ENCODE data around the gene NUDT16L1. TPM values are rescaled to one million over a fixed set of nuclear protein-coding genes. Genes with fewer than 3 reads are reported as not detected.
A peak's percentile ranks its signal among the peaks of the same experiment; 100 is the strongest.

Gene NUDT16L1
- total RNA-seq, 1 donor from 2014 or later, result 51.7 TPM

DNA sequence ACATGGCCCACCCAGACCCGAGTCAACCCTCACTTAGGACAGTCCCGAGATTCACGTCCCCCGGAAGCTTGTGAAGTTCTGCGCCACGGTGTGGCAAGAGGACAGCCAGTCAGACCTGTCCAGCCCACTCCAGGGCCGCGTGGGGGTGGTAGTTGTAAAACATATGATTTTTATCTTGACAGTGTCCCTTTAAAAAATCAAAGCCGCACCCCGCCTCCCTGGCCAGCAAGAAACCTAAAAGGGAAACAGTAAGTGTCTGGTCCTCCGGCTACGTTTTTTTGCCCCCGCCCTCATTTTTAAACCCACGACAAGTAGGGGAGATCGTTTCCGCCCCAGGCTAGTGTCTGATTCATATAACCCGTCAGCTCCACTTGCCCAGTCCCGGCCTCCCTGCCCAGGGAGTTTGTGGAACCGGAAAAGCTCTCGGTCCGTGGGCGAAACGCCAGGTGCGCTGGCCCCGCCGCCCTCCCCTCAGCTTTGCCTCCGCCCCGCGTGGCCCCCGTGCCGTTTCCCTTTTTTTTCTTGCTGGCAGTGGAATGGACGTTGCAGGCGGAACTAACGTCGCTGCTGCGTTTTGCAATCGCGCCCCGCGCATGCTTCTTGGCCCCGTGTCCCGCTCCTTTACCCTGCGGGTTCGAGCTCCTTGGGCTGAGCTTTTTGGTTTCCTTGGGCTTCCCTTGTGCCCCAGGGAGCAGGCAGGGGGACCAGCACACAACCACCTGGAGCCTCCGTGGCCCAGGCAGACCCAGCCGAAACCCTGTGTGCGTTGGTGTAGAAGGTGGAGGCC is 13.3 kb upstream of the NUDT16L1 start:
- intact Hi-C loops (cut with micrococcal nuclease), result no loop called here
- peak; percentile 2 for ATAC-seq

DNA sequence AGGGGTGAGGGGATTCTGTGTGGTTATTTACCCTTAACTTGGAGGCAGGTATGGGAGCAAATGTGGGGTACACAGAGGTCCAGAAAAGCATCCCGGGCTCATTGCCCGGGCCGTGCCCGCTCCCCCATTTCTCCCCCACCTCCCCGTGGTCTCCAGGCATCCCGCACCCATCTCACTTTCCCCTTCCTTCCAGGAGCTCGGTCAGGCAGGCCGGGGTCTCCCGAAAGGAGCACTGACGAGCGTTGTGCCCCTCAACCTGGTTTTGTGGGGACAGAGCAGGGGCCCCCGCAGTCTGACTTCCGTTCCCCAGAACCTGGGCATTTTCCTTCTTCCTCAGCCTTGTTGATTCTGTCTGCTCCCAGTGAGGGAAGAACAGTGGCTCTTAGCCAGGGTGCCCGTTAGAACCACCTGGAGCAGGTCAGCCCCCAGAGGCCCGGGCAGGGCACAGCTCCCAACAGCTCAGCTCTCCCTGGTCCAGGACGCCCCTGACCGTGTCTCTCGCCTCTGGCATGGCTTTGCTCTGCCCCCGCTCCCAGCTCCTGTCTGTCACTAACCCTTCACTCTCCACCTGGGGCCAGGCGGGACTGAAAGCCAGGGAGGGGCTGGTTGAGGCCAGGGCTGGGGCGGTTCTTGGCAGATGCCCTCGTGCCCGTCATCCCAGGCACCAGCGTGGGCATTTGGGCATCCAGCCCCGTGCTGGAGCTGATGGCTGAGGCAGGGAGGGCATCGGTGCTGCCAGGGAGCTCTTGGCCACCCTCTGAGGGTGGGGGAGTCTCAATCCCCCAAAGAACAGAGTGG is 12.5 kb upstream of the NUDT16L1 start:
- ATAC-seq, result peak; percentile 66
- DNase-seq, result peak; percentile 88
- intact Hi-C loops (cut with micrococcal nuclease), result no loop called here

More for the DNA sequence above, 13.3 kb upstream of the NUDT16L1 start:
- DNase-seq, result peak; percentile 83

DNA sequence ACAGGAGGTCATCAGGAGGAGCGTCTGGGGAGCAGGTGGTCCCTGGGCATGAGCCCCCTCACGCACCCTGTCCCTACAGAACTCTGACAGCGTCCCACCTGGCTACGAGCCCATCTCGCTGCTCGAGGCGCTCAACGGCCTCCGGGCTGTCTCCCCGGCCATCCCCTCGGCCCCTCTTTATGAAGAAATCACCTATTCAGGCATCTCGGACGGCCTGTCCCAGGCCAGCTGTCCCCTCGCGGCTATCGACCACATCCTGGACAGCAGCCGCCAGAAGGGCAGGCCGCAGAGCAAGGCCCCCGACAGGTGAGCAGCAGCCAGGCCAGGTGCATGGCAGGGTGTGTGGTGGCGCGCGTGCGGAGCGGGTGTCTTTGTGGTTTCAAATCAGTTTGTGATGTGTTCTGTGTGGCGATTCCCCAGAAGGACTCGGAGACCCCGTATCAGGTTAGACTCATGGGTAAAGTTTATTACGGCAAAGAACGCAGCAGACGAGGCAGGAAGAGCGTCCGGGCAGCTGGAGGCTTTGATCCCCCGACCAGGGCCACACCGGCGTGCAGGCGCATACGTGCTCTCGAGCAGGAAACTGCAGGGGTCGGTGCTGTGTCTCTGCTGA is 11.8 kb upstream of the NUDT16L1 start:
- intact Hi-C loops (cut with micrococcal nuclease), result no loop called here
- ATAC-seq, result no peak
- DNase-seq, result no peak

DNA sequence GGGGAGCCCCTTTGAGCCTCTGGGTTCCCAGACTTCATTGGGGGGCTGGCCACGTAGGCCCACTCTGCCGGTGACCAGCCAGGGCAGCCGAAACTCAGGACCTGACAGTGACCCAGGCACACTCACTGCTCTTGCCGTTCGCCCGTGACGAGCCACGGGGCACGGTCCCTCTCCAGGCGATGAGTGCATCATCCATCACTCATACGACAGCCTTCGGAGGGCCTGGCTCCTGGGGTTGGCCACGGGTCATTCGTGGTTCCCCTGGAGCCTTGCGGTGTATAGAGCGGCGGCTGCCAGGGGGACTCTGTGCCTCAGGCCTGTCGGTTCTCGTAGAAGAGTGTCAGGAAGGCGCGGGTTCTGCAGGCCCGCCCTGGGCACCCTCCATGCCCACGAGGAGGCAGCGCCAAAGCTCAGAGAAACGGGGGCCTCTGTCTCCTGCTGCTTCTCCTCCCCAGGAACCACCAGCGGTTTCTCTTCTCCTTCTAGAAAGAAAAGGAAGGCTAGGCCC is 11.2 kb upstream of the NUDT16L1 start:
- intact Hi-C loops (cut with micrococcal nuclease), result no loop called here
- ATAC-seq (no peak), DNase-seq (peak; percentile 25)

DNA sequence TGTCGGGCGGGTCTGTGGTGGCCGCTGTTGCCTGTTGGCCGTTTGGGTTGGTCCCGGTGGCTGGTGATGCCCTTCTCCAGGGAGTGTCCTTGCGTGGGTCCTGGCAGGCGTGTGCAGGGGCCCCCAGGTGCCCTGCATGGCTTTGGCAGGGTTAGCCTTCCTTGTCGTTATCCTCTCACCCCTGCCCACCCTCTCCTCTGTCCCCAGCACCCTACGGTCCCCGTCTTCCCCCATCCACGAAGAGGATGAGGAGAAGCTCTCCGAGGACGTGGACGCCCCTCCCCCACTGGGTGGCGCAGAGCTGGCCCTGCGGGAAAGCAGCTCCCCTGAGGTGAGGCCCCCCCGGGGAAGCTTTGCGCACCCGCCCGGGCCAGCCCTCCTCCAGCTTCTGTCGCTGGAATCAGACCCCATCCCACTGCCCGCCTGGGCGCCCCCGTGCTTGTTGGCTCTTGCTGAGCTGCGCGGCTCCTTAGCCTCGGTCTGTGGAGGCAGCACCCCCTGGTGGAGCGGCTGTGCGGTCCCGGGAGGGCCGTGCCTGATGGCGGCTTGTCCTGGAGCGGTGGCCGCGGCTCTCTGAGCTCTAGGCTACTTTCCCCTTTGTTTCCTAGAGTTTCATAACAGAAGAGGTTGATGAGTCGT is 10.6 kb upstream of the NUDT16L1 start:
- ATAC-seq, result no peak
- peak; percentile 49 for DNase-seq
- intact Hi-C loops (cut with micrococcal nuclease), result no loop called here

DNA sequence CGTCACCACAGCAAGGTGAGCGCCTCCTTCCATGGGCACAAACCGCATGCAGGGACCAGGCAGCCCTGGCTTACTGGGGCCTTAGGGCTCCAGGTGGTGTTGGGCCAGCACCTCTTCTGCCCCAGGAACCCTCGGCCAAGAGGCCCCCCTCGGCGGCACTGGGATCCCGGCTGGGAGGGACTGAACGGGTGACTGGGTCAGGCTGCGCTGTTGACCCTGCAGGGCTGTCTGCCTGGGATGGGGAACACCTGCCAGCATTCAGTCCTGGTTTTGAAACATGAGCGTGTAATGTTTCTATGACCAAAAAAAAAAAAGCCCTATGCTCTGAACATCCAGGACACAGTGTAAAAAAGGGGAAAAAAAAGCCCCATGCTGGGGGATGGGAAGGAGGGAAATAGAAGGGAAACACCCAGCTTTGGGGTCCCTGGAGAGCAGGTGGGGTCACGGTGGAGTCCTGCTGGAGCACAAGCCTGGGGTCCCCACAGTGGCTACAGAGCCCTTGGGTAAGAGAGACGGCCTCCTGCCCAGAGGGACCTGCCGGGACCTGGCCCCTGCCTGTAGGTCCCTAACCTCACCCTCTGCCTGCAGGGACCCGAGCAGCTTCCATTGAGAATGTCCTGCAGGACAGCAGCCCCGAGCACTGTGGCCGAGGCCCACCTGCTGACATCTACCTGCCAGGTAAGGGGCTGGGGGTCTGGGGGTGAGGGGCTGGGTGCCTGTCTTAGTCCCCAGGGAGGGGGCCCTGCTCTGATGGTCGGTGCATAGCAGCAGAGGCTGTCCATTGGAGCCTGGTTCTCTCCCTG is 9.9 kb upstream of the NUDT16L1 start:
- intact Hi-C loops (cut with micrococcal nuclease), result no loop called here
- no peak for DNase-seq
- no peak for ATAC-seq

DNA sequence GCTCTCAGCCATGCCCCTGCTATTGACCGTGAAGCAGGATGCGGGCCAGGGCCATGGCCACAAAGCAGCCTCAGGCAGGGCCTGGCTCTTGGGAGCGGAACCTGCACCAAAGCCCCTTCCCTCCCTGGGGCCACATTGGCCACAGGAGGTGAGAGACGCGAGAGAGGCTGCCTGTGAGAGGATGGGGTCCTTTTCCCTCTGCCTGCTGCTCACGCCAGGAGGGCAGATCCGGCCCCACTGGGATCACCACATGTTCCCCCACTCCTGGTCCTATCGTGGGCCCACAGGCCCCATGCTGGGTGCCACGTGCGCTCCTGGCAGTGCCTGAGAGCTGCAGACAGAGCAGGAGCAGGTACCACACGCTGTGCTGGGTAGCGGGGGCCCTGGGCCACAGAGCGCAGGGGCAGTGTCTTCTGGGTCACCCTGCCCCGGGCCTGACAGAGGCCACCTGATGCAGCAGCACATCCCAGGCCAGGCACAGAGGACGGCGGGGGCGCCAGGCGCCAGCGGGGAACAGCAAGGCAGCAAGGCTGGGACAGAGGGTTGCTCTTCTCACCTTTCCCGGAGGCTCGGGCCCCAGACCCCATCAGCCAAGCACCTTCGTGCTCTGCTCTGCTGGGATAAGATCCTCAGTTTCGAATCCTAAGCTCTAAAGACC is 9.2 kb upstream of the NUDT16L1 start:
- intact Hi-C loops (cut with micrococcal nuclease), result no loop called here
- ATAC-seq, result no peak
- peak; percentile 29 for DNase-seq

DNA sequence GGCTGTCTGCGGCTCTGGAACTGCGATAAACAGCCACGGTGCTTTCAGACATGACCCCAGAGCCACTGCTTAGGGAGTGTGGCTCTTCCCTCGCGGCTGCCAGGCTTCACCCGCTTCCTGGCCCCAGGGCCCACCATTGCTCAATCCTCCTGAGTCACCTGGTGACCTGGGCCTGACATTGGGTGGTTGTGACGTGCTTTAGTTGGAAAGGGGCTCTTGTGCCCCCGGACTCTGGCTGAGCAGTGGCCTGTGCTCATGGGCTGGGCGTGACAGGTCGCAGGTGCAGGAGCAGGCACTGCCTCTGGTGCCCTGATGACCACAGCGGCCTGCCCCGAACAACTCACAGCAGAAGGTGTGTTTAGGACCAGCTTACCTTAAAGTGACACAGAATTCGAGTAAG is 8.6 kb upstream of the NUDT16L1 start:
- peak; percentile 30 for DNase-seq
- ATAC-seq, result no peak
- intact Hi-C loops (cut with micrococcal nuclease), result no loop called here

DNA sequence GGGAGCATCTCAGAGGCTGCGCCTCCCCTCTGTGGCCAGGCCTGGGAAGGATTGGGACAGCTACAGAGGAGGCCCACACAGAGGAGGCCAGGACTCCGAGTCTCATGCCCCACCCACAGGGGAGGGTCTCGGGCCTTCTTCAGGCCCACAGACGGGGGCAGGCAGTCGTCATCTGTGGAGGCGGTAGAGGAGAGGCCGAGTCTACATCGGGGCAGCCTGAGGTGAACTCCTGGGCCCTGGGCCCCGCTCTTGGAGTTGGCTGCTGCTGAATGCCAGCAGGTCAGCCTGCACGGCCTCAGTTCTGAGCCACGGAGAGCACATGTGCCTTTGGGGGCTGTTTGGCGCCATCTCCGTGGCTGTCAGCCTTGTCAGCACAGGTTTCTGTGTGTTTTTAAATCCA is 8.1 kb upstream of the NUDT16L1 start:
- intact Hi-C loops (cut with micrococcal nuclease), result no loop called here
- peak; percentile 34 for DNase-seq
- no peak for ATAC-seq

DNA sequence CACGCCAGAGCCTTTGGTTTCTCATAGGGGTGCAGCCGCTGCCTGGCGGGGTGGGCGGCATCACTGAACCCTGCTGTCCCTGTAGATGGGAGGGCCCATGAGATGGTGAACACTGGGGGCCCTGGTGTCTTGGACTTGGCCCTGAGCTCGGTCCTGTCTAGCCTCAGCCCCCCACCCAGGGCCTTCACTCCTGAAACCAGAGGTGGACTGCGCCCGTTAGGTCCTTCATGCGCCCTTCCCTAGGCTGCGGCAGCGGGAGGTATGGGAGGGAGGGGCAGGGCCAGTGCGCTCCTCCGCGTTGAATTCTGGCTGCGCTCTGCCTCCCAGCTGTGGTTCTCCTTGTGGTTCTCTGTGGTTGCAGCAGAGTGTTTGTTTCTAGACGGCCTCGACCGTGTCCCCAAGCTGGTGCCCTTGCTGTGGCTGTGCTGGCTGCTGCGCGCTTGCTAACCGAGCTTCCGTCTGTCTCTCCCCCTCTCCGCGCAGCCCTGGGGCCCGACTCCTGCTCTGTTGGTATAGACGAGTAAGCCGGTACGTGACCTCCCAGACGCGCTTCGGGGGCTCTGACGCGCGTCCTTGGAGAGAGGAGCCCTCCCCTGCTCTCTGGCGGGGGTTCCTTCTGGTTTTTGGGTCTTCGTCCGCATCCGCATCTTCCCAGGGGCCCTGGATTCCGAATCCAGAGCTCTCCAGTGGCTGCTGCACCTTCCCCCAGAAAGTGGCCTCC is 7.4 kb upstream of the NUDT16L1 start:
- intact Hi-C loops (cut with micrococcal nuclease), result no loop called here
- ATAC-seq (no peak), DNase-seq (peak; percentile 24)

DNA sequence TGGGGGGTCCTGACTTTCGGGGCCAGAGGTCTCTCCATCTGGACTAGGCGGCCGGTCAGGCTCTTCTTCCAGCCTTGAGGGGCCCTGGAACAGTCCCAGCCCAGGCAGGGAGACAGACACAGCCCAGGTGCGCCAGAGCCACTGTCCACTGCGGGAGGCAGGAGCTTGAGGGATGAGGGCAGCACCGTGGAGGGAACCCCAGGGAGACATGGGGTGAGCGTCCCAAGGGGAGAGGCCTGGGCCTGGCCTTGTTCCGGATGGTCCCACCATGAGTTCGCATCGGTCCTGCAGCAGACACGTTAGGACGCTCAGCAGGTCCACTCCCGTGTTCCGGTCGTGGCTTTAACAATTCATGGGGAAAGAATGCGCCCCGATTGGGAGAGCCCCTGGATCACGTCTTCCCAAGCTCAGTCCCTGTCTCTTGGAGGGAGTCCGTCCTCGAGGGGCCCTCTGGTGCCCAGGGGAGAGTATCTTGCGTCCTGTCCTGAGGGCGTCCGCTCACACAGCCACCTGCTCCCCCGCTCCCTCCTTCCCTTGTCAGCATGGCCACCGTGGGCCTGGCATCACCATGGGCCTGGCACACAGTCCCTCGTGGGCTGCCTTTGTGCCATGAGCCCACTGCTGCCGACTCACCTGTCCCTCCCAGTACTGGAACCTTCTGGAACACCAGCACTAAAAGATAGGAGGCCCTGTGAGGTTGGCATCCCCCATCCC is 6.7 kb upstream of the NUDT16L1 start:
- DNase-seq (no peak), ATAC-seq (no peak)
- intact Hi-C loops (cut with micrococcal nuclease), result no loop called here

DNA sequence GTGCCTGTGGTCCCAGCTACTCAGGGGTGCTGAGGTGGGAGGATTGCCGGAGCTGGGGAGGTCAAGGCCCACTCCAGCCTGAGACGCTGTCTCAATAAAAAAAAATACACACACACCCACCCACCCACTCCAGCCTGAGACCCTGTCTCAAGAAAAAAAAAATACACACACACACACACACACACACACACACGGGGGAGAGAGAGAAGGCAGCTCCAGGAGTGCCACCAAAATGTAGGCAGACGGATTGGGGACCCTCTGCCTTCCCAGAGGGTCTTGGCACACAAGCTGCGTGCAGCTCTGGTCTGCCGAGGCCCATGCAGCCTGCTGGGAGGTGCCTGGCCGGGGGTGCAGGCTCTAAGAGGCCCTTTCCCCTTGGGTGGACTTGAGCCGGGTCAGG is 5.9 kb upstream of the NUDT16L1 start:
- no peak for ATAC-seq
- DNase-seq, result no peak
- intact Hi-C loops (cut with micrococcal nuclease), result no loop called here

DNA sequence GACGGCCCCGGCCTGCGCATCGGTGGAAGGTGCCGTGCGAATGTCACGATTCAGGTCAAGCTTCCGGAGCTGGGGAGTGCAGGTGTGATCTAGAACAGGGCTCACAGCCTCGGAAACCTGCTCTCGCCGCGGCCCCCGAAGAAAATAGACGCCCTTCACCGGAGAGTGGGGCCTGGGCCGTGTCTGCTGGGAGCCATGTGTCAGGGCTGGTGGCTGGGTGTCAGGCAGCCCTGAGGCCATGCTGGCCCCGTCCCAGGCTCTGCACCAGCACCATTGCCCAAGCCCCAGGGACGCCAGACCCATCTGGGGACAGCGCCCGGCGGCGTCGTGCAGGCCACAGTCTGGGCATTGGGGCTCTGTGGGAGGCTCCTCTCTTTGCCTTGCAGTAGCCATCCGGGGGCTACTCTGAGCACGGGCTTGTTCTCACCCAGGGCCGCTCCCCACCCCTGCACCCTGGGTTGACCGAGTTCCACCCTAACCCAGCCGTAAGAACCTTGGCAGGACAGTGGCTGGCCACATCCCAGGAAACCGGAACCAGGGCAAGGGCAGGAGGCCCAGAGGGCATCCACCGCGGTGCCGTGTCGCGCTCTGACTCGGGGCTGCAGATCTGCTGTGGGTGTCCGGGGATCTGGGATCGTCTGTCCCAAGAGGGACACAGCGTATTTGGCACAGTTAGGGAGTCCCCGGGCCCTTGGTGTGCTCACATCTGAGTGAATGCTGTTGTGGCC is 5.3 kb upstream of the NUDT16L1 start:
- peak; percentile 16 for ATAC-seq
- peak; percentile 68 for DNase-seq
- intact Hi-C loops (cut with micrococcal nuclease), result no loop called here

DNA sequence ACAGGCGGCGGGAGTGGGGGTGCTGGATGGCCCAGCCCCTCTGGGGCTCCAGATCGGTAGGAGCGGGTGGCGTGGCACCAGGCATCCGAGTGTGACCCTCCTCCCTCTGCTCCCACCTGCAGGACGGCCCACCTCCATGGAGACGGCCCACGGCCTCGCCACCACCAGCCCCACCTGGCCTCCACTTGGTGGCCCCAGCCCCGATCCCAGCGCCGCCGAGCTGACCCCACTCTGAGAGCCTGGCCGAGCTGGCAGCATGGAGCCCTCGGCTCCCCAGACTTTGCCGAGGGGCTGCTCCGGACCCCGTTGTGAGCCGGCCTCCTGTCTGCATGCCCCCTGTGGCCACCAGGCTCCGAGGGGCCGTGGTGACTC is 4.7 kb upstream of the NUDT16L1 start:
- ATAC-seq (no peak), DNase-seq (no peak)
- intact Hi-C loops (cut with micrococcal nuclease), result no loop called here

DNA sequence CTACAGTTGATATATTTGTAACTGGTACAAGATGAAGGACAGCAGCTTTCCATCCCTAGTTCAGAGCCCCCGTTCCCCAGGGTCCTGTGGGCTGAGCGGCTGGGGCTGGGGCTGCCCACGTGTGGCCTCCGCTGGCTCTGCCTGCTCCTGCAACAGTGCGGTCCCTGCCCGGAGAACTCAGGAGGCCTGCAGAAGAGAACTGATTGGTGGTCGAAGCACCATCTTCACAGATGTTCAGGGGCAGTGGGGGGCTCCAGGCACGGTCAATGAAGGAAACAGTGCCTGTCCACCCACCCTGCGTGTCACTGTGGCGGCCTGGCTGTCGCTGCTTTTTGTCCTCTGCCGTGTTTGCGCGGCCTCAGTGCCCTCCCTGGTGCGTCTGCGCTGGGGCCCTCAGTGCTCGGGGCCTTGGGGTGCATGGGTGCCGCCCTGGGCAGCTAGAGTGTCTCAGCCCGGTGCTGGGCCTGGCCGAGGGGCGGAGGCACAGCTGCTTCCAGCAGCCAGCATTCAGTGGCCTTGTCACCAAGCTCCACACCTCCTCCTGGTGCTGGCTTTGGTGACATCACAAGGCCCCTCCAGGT is 4.2 kb upstream of the NUDT16L1 start:
- DNase-seq, result no peak
- intact Hi-C loops (cut with micrococcal nuclease), result no loop called here

More for the DNA sequence above, 4.2 kb upstream of the NUDT16L1 start:
- no peak for ATAC-seq
